ENCODE measurements around the gene SLC9C1. TPM values are rescaled to one million over a fixed set of nuclear protein-coding genes. Genes with fewer than 3 reads are reported as not detected.

The SLC9C1 gene
- 0.13 TPM in 1 of 2 replicates, not detected in the other for total RNA-seq

GRCh38 chr3:112293368-112294321 is at the start of gene SLC9C1:
TSS of gene SLC9C1 (minus strand) at chr3:112294216. CDS start at chr3:112286791, 7,425 bp downstream.

GRCh38 chr3:112333002-112333380 is 39.0 kb upstream of the SLC9C1 start, which contains the start of gene CD200:
TSS of gene CD200 (plus strand) at chr3:112333156. CDS start at chr3:112333213, 57 bp downstream.

DNA sequence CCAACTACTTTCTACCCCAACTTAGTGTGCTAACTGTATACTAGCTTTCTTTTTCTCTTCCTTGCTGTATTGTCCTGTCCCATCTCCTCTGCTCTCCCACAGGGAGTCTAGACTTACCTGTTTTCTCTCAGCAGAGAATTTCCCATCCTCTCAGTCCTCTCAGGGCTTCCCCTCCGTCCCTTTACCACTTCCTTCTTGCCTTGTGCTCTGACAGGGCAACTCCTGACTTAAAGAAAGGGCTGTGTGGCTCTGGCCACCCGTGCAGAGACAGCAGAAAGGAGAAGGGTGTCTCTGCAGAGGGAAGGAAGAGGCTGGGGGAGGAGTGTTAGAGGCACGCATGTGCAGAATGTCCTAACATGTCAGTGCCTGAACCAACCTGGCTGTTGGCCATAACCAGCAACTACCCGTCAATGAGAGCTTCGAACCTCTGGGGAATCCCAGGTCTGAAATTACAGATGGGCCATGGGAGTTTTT is 161.0 kb downstream of the SLC9C1 start, which contains the start of gene GCSAM:
TSS of gene GCSAM (minus strand) at position 274 of the 474 bp plus-strand sequence. CDS start at position 146, 128 bp downstream.

Other genes starting within 250 kb of the SLC9C1 start
- gene C3orf52, start 207.8 kb downstream of the SLC9C1 start, total RNA-seq: 0.32 and 11.1 TPM in 2 replicates
- gene GCSAM, start 161.0 kb downstream of the SLC9C1 start, total RNA-seq: not detected in 2 replicates
- gene CD200, start 38.9 kb upstream of the SLC9C1 start, total RNA-seq: 1.3 and 5.5 TPM in 2 replicates
- under 0.01 TPM in 1 of 2 replicates, not detected in the other for gene BTLA, start 205.3 kb upstream of the SLC9C1 start, total RNA-seq